Esophagus squamous epithelium (tissue), 4 donors: Measurements from ENCODE around the gene ISCA1.

Experiments used
- POLR2A ChIP-seq, 4 donors: fragments of 450-650 bp; IDR thresholded peaks; one replicate each; pipeline ENCODE4 v1.6.1; 2017; ENCODE audit warnings: antibody characterized with exemption in 4 of 4, mild to moderate bottlenecking in 4 of 4, moderate library complexity in 3 of 4
- TF ChIP-seq, protein P1 (sequence below), 6 experiments: fragments of 450-650 bp in 4 of 6; fragments of 200-600 bp in 2 of 6; sonication (generic) in 2 of 6; IDR thresholded peaks; one replicate each; pipeline ENCODE4 v1.5.1; 2016 to 2019; ENCODE audit warnings: antibody characterized with exemption in 6 of 6, mild to moderate bottlenecking in 4 of 6, moderate library complexity in 4 of 6

DNA sequence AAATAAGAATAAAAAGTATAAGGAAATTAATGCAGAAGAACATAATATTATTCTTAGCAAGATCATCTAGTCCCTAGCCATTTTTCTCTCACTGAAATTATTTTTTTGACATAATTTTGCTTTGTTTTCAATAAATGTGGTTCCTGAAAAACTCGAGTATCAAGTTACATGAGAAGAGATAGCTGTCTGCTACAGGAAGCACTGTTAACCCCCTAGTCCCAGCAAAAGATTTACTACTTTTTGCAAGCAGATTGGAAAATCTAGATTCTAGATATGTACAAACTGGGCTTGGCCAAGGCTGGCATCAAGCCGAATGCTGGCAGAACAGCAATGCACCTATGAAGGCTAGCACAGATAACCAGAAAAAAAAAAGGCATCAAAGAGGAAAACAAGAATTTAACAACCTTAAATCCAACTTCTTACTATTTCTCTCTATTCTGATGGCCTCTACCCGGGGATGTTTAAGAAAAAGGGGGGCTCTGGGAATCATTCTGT is 21.9 kb upstream of the ISCA1 start:
- TF ChIP-seq, protein P1, sequence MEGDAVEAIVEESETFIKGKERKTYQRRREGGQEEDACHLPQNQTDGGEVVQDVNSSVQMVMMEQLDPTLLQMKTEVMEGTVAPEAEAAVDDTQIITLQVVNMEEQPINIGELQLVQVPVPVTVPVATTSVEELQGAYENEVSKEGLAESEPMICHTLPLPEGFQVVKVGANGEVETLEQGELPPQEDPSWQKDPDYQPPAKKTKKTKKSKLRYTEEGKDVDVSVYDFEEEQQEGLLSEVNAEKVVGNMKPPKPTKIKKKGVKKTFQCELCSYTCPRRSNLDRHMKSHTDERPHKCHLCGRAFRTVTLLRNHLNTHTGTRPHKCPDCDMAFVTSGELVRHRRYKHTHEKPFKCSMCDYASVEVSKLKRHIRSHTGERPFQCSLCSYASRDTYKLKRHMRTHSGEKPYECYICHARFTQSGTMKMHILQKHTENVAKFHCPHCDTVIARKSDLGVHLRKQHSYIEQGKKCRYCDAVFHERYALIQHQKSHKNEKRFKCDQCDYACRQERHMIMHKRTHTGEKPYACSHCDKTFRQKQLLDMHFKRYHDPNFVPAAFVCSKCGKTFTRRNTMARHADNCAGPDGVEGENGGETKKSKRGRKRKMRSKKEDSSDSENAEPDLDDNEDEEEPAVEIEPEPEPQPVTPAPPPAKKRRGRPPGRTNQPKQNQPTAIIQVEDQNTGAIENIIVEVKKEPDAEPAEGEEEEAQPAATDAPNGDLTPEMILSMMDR (IDR thresholded peaks at IDR 0.05), result no peak
- no peak for TF ChIP-seq POLR2A (IDR thresholded peaks at IDR 0.05)
